Activated gamma-delta T cell (primary cell): ENCODE data around the gene MT1G.
"Not testable (repeated sequence)": the region's sequence is repeated elsewhere in the genome, so short reads cannot be mapped to it uniquely, and the experiment has no call there.

Experiments used
- DNase-seq: peaks from one replicate; lab custom pipeline; 2025; lab: John Stamatoyannopoulos, UW

Gene MT1G

DNA sequence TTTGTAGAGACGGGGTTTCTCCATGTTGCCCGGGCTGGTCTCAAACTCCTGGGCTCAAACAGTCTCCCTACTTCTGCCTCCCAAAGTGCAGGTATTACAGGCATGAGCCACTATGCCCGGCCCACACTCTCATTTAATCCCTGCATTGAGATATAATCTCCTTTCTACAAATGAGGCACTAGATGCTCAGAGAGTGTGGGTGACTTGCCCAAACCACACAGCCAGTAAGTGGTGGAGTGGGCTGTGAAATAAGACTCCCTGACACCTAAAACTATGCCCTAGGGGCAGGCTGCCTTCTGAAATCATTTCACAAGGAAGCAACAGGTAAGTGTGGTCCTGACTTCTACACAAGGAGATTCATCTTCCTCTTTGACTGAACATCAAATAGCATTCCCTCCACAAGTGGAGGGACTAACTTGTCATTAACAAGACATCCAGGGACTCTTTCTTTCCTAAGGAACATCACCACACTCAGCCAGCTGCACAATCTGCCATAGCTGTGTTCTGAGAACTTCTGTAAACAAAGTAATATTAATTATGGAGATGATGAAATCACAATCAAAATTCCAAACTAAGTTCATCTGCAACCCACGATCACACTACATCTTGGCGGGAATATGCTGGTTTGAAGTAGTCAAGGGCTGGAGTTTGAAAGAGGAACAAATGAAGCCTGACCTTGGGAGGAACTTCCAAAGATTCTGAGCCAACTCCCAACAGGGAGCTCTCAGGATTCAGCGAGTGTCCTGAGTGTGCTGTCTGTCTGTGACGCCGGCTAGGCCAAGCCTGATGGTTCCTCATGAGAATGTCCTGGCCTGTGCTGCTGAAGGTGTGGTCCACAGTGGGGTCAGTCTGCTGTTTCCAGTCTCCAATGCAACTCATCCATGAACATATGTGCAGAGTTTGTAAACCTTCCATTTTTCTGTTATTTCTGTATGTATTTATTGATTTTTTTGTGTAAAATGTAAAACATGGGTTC is 2.3 kb downstream of the MT1G start:
- DNase-seq = not testable (repeated sequence)

GRCh38 chr16:56664506-56664905 is 3.4 kb downstream of the MT1G start:
- DNase-seq = no peak

DNA sequence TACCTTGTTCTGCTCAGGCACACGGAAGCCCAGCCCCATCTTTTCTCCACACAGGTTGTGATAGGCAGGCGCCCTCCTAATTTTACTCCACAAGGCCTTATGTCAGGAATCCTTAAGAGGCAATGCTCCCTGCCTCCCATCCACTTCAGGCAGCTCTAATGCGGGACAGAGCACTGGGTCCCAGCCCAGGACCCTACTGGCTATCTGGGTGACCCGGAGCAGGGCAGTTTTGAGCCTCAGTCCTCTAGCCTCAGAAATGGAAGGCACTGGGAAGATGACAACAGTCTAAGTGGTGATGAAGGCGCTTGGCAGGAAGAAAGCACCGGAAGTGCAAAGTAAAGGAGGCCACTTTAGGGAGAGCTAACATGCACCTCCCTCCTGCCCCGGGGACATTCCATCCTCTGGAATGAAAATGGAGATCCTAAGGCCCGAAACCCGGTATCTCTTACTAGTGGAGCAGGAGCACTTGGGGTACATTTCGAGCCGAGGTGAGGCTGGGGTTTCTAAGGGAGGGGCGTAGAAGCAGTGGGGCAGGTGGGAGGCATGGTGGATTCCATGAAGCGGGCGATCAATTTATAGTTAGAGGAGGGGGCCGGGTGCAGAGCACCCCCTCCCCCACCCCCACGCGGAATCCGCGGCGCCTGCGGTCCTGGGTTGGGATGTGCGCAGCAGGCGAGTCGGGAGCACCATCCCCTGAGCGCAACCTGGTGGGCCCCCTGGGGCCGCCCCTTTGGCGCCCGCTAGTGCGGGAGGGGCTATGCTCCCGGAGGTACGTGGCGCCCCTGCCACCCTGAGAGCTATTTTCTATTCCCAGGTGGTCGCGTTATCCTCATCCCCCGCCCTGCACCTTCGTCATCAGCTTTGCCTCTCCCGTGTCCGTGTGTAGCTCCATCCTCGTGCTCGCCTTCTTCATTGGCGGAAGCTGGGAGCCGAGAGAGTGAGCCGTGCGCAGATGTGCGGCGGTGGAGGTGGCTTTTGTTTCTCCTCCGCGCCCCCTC is 5.2 kb downstream of the MT1G start:
- DNase-seq = no peak

GRCh38 chr16:56658327-56658875 is 9.5 kb downstream of the MT1G start:
- no peak for DNase-seq

DNA sequence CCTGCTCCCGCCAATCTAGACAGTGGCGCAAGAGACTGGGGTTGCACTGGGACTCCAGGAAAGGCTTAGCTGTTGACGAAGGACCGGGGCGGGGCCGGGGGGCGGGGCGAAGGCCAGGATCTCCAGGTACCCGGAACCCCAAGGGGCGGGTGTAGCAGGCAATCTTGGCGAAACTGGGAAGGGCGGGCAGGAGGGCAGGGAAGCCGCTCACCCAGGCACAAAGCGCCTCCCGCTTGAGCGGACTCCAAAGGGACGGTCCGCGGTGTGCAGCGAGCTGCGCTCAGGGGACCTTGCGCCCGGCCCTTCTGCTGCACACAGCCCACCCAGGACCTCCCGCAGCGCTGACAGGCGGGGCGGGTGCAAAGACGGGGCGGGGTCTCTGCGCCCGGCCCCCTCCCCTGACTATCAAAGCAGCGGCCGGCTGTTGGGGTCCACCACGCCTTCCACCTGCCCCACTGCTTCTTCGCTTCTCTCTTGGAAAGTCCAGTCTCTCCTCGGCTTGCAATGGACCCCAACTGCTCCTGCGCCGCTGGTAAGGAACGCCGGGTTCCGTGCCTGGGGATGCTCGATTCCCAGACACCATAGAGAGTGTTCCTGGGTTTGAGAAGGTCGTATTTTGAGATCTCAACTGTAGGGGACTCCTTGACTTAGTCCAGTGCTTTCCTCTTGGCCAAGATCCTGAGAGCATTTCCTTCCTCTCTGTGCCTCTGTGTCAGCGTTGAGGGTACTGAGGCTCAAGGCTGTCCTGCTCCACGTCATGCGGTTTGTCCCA is 10.1 kb downstream of the MT1G start, which contains the start of gene MT1F:
MT1F (plus strand) TSS at position 405 of the 772 bp plus-strand sequence; CDS start at position 505, 100 bp downstream.
- DNase-seq = peak; percentile 58

GRCh38 chr16:56653218-56653617 is 14.6 kb downstream of the MT1G start:
- DNase-seq = no peak

DNA sequence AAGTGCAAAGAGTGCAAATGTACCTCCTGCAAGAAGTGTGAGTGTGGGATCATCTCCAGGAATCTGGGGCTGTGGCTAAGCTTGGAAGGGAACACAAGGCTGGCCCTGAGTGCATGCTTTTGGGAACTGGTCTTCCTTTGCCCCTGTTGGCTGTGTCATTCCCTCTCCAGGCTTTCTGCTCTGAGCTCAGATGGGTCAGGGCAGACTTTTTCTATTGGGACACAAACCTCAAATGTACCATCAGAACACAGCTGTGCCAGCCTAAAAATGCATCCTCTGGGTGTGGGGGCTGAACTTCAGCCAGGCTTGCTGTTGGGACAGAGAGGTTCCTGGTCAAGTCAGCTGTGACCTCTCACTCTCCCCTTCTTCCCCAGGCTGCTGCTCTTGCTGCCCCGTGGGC is 15.3 kb downstream of the MT1G start:
- no peak for DNase-seq

GRCh38 chr16:56651586-56651985 is 16.3 kb downstream of the MT1G start, which contains the start of gene MT1B:
MT1B (plus strand) TSS chr16:56651886; CDS start chr16:56651954, 68 bp downstream.
- DNase-seq = no peak

DNA sequence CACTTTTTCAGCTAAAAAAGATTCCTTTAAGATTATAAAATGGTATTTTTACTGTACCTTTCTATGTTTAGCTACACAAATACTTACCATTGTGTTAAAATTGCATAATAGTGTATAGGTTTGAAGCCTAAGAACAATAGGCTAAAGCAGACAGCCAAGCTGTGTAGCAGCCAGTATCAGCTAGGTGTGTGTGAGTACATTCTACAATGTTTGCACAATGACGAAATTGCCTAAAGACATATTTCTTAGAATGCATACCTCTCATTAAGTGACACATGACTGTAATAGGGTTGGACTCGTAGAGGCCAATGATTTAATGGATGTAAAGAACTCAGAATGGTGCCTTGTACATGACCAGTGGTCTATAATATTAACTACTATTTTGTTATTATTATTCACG is 18.0 kb downstream of the MT1G start:
- DNase-seq = no peak

DNA sequence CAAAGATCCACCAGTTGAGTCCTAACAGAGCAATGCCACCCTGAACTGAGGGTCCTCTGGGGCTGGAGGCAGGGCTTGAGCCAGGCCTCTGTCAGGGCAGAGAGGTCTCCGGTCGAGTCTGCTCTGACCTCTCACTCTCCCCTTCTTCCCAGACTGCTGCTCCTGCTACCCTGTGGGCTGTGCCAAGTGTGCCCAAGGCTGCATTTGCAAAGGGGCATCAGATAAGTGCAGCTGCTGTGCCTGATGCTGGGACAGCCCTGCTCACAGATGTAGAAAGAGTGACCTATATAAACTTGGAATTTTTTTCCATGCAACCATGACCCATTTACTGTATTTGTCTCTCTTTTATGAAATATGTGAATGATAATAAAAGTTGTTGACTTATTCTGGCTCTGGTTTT is 18.6 kb downstream of the MT1G start:
- no peak for DNase-seq

DNA sequence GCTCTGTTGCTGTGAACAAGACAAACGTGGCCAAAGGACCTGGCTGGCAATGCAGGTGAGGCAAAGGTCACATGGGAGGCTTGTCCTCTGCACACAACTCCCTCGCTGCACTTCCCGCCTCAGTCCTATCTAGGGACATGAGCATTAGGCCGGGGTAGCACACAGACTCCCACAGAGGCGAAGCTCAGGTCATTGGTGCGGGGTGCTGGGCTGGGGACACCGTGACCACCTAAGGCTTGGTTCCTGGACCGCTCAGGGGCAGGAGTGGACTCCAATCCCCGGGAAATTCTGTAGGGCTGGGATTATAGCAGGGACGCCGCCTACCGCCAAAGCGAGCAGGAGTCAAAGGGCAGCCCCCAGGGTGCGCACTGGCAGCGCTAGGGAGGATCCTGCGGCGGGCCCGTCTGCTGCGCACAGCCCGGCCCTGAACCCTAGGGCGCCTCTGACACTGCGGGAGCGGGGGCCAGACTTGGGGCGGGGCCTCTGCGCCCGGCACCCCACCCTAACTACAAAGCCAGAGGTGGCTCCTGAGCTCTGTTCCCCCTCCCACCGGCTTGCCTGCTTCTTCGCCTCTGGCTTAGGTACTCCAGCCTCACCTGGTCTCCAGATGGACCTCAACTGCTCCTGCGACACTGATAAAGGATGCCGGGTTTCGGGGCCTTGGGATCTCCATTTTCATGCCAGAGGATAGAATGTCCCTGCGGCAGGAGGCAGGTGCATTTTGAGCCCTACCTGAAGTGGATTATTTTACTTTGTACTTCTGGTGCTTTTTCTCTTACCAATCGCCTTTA is 20.0 kb downstream of the MT1G start:
- no peak for DNase-seq

DNA sequence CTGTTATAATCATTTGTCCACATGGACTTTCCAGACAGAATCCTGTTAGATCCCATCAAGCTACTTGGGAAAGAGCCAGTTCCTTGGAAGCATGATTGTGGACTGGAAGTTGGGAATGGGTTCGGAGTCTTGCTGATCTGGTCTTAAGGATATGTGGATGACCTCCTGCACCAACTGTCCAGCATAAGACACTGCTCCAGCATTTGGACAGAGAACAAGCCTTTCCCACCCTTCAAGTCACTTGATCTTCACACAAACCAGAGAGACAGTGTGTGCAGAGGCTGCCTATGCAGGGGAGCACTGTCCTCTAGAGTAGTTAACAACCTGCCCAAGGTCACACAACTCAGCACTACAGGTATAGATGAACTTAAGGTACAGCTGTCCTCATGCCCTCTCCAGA is 22.0 kb downstream of the MT1G start:
- DNase-seq = no peak

DNA sequence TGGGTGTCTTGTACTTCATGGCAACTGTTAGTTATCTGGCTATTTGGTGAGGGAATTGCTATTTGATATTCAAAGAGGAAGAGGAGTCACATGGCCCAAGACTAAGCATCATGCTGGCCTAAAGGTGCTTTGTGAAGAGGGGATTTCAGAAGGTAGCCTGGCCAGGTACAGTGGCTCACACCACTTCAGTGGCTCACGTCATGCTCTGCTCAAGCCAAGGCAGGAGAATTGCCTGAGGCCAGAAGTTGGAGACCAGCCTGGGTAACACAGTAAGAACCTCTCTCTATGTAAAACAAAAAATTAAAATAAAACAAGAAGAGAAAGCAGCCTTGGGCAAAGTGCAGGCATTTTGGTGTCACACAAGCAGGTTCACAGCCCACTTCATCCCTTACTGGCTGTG is 22.6 kb downstream of the MT1G start:
- DNase-seq = no peak

GRCh38 chr16:56643833-56644232 is 24.0 kb downstream of the MT1G start:
- no peak for DNase-seq

GRCh38 chr16:56643080-56643778 is 24.6 kb downstream of the MT1G start:
- DNase-seq = peak; percentile 68

- no peak for DNase-seq
These were observed 26.7 kb downstream of the MT1G start for GRCh38 chr16:56641166-56641565.

DNA sequence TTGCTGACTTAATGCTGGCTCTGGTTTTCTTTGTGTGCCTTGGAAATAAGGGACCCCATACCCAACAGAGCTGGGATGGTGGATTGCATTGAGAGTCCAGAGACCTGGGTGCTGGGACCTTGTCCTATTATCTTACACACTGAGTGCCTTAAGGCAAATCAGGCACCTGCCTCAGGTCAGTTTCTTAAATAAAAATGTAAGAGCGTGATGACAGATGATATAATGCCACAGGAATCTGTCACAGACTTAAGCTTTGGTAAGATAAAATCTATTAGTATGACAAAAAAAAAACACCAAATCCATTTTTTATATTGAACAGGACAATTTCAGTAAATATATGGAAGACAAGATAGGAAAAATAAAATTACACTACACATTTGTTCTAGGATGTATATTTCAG is 27.8 kb downstream of the MT1G start:
- DNase-seq = no peak

DNA sequence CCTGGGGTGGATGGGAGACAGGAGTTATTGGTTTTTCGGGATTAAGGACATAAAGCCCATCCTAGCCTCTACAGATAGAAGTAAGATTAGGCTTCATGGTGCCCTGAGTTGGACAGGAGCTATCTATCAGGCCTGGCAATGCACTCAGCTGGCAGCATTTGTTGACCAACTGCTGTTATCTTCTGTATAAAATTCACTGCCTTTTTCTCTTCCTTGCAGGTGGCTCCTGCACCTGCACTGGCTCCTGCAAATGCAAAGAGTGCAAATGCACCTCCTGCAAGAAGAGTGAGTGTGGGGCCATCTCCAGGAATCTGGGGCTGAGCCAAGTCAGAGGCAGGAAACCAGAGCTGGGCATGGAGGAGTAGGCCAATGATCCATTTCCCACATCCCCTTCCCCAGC is 28.8 kb downstream of the MT1G start:
- DNase-seq = no peak
